ENCODE measurements around the gene IDI2.

DNA sequence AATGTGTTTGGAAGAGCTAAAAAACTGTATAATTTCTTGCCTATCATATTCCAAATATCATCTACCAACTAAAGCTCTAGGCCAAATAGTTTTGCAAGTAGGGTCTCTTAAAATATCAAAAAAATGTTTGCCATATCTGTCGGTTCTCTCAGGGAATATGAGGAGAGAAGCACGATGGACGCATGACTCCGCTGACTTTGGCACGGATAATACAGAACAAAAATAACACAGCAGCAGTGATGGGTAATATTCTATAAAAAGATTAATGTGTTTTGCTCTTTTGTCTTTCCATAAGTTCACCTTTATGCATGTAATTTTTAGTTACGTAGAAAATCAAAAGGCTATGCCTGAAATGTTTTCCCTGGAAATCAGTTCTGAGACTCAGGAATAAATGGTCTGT lies 919 bp upstream of the IDI2 start:
- TF ChIP-seq CTCF (IDR thresholded peaks at IDR 0.05) (no peak), POLR2A (IDR thresholded peaks at IDR 0.05) (no peak)
